NT2/D1 (cell line): ENCODE results near the gene INPP4B.

Experiments used
- YY1 ChIP-seq: IDR thresholded peaks from 2 replicates; pipeline ENCODE4 v1.6.1; 2011; ENCODE audit not compliant: insufficient read length, insufficient read depth
- ZNF274 ChIP-seq: IDR thresholded peaks from 2 replicates; pipeline ENCODE4 v1.6.1; 2011; ENCODE audit warnings: mild to moderate bottlenecking, low read depth, low read length

GRCh38 chr4:142648378-142648777 lies 197.7 kb downstream of the INPP4B start:
- TF ChIP-seq YY1 (no peak), ZNF274 (no peak)
